Measurements from ENCODE around the gene ABCC10. TPM values are rescaled to one million over a fixed set of nuclear protein-coding genes. Genes with fewer than 3 reads are reported as not detected.

ABCC10 gene
- total RNA-seq, 4 donors from 2014 or later: 30.3 to 75.2 (median 48.2) TPM

DNA sequence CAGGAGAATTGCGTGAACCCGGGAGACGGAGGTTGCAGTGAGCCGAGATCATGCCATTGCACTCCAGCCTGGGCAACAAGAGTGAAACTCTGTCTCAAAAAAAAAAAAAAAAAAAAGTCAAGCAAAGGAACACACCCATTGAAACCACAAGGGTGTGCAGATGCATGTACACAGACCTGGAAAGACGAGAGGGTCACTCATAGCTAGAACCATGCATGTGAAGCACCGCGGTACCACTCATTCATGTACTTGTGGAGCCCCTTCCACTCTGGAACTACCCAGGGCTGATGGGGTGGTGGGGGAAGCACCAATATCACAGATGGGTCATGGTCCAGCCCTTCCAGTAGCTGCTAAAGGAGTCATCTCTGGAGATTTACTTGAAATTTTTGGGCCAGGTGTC, 42.6 kb downstream of the ABCC10 start:
- Histone ChIP-seq H3K36me3 (no peaks in the 10 kb centered on the region), H3K9me3 (no peaks in the 10 kb centered on the region), H3K4me3 (no peak overlapping the region), H3K27ac (no peak overlapping the region), H3K4me1 (no peaks in the 10 kb centered on the region), H3K27me3 (no peaks in the 10 kb centered on the region)
- no peak for DNase-seq
- TF ChIP-seq CTCF (IDR thresholded peaks at IDR 0.05): no peak
- no peak for TF ChIP-seq POLR2A (IDR thresholded peaks at IDR 0.05)

DNA sequence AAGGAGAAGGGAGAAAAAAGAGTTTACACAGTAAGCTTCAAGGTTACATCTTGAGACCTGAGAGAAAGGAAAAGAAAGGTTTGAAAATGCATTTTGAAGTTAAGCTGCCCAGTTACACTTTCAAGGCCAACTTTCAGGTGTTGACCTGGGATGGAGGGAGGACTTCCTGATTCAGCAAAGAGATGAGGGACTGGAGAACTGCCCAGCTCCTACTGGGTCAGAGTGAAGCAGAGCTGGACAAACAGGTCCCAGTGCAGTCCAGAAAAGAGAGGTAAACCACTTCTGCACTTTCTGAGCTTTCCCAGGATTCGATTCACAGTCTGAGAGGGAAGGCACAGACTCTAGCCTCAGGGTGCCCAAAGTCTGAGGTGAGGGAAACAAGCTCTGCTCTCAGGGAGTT, 44.1 kb downstream of the ABCC10 start:
- DNase-seq: no peak
- no peak overlapping the region for H3K27ac ChIP-seq
- no peaks in the 10 kb centered on the region for H3K27me3 ChIP-seq
- H3K9me3 ChIP-seq: no peaks in the 10 kb centered on the region
- H3K36me3 ChIP-seq: no peaks in the 10 kb centered on the region
- H3K4me3 ChIP-seq: no peak overlapping the region
- TF ChIP-seq CTCF (IDR thresholded peaks at IDR 0.05): no peak
- TF ChIP-seq POLR2A (IDR thresholded peaks at IDR 0.05): no peak
- H3K4me1 ChIP-seq: no peaks in the 10 kb centered on the region

- no peak for DNase-seq
- no peak for TF ChIP-seq POLR2A (IDR thresholded peaks at IDR 0.05)
- Histone ChIP-seq H3K27me3 (no peaks in the 10 kb centered on the region), H3K9me3 (no peaks in the 10 kb centered on the region), H3K27ac (no peak overlapping the region), H3K4me1 (peaks cover 0 to 4% (median 0%) of the 10 kb centered on the region in 4 donors), H3K4me3 (no peak overlapping the region), H3K36me3 (no peaks in the 10 kb centered on the region)
These were observed 45.2 kb downstream of the ABCC10 start for GRCh38 chr6:43472515-43472914.

DNA sequence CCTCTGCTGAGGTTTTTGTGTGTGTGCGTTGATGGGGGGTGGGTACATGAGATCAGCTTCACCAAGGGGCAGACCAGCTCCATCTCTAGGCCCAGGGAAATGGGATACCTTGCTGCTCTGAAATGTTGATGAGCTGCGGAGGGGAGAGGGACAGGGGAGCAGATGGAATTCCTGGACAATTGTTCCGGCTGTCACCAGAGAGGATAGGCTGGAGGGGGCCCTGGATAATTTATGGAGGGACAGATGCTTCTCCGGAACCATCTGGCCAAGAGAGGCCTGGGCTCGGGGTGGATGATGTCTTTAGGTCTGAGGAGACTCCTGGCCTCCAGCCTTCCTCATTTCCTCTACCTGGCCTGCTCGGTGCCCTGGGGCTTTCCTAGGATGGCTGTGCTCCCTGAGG, 48.2 kb downstream of the ABCC10 start:
- TF ChIP-seq POLR2A (IDR thresholded peaks at IDR 0.05) (no peak), CTCF (IDR thresholded peaks at IDR 0.05) (no peak)
- Histone ChIP-seq H3K4me1 (peaks cover 6 to 18% (median 7%) of the 10 kb centered on the region in 4 donors), H3K9me3 (no peaks in the 10 kb centered on the region), H3K4me3 (no peak overlapping the region), H3K36me3 (no peaks in the 10 kb centered on the region), H3K27me3 (no peaks in the 10 kb centered on the region), H3K27ac (no peak overlapping the region)
- DNase-seq: no peak

GRCh38 chr6:43476746-43477145, 49.4 kb downstream of the ABCC10 start:
- Histone ChIP-seq H3K4me3 (peak overlapping the region; percentile 66 to 93 (median 73)), H3K9me3 (no peaks in the 10 kb centered on the region), H3K27me3 (no peaks in the 10 kb centered on the region), H3K27ac (peak overlapping the region in 3 of 4 donors; percentile 78 to 81 (median 81)), H3K4me1 (peaks cover 6 to 18% (median 7%) of the 10 kb centered on the region in 4 donors), H3K36me3 (no peaks in the 10 kb centered on the region)
- TF ChIP-seq CTCF (IDR thresholded peaks at IDR 0.05) (no peak), POLR2A (IDR thresholded peaks at IDR 0.05) (no peak)
- DNase-seq: no peak

DNA sequence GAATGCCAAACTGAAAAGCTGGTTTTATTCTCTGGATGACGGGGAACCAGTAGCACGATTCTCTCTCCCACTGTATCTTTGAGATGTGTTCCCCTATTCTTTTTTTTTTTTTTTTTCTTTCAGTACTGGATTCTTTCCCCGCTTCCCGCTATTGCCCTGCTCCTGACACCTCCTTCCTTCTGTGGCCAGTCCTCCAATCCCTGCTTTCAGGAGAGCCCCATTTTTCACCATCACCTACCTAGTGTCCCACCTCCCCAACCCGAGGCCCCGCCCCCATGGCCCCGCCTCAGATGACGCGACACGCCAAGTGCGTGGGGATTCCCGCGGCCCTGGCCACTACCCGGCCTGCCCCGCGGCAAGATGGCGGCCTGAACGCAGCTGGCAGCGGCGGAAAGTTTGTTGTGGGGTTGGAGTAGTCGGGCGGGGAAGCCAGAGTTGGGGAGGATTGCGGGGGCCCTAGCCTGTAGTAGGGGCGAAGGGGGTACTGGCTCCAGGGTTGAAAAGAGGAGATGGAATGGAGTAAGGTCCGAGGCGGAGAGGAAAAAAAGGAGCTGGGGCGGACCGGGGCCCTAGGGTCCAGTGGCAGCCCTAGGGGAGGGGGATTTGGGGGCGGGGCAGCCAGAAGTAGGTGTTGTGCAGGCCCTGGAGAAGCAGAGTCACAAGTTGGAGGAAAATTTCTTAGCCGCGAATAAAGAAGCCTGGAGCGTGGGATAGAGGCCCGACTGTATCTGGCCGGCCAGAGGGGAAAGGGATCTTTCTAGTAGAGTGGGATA, 50.1 kb downstream of the ABCC10 start, which contains the start of gene TJAP1:
Gene TJAP1, plus strand, starts transcription at position 336 of the 773 bp plus-strand sequence. CDS start 21,432 bp downstream, outside the sequence.
- H3K27me3 ChIP-seq: no peaks in the 10 kb centered on the region
- peak within 1 kb of the TSS; percentile 71 to 81 (median 80) for H3K27ac ChIP-seq
- TF ChIP-seq CTCF (IDR thresholded peaks at IDR 0.05) (no peak), POLR2A (IDR thresholded peaks at IDR 0.05) (peak; percentile 21 to 72)
- peak within 1 kb of the TSS; percentile 66 to 93 (median 73) for H3K4me3 ChIP-seq
- H3K9me3 ChIP-seq: no peaks in the 10 kb centered on the region
- H3K4me1 ChIP-seq: peaks cover 6 to 18% (median 7%) of the 10 kb centered on the region in 4 donors
- DNase-seq: peak; percentile 95 to 97 (median 96)
- no peaks in the 10 kb centered on the region for H3K36me3 ChIP-seq

All from Peyer's patch (tissue), 4 donors.